CD4-positive, alpha-beta T cell treated with Interleukin-6 at 100 ng/mL for 8 hours (primary cell): ENCODE data around the gene HAUS8.
"Not testable (repeated sequence)": the region's sequence is repeated elsewhere in the genome, so short reads cannot be mapped to it uniquely, and the experiment has no call there.

Source experiments
- DNase-seq: peaks from one replicate; pipeline ENCODE4 v3.0.0-alpha.2; 2020; ENCODE audit warnings: mixed read lengths, low spot score

The HAUS8 gene

DNA sequence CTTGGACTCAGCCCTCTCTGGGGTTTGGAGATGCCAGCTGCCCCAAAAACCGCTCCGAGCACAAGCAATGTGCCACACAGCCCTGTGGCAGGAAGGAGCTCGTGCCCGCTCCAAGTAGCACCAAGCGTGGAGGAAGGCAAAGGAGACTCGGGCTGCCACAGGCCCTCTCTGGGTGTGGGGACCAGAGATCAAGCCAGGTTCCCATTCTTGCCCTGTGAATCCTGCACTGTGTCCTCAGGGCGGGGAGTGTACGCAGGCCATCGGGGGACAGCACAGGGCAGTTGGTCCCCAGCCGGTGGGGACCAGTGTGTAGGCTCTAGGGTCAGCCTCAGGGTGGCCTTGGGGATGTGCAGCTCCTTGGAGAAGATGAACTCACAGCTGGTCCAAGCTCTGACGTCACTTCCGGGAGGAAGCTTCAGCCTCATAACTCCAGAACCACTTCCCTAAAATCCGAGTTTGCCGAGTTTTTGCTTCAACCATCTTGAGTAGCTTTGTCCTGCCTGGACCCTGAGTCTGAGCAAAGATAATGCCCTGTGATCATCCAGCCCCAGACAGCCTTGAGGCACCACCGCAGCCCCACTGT lies 39.3 kb downstream of the HAUS8 start:
- no peak for DNase-seq

DNA sequence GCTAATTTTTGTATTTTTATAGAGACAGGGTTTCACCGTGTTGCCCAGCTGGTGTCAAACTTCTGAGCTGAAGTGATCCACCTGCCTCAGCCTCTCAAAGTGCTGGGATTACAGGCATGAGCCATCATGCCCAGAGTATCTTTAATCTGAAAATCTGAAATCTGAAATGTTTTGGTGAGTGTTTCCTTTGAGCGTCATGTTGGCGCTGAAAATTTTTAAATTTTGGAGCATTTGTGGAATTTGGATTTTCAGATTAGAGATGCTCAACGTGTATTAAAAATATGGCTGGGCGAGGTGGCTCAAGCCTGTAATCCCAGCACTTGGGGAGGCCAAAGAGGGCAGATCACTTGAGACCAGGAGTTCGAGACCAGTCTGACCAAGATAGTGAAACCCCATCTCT lies 43.5 kb downstream of the HAUS8 start:
- DNase-seq: no peak

DNA sequence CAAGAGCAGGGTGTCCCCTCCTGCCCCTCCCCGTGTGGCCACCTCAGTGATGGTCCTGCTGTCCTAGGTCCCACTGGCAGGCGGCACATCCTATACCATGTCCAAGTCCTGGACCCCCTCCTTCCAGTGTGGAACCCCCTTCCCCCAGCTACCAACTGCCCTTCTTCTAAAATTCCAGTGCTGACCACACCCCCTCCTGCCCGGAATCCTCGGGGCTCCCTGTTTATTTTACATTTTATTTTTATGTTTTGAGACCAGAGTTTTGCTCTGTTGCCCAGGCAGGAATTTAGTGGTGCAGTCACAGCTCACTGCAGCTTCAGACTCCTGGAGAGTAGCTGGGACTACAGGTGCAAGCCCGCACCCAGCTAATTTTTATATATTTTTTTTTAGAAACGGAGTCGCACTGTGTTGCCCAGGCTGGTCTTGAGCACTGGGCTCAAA lies 47.7 kb downstream of the HAUS8 start:
- no peak for DNase-seq

DNA sequence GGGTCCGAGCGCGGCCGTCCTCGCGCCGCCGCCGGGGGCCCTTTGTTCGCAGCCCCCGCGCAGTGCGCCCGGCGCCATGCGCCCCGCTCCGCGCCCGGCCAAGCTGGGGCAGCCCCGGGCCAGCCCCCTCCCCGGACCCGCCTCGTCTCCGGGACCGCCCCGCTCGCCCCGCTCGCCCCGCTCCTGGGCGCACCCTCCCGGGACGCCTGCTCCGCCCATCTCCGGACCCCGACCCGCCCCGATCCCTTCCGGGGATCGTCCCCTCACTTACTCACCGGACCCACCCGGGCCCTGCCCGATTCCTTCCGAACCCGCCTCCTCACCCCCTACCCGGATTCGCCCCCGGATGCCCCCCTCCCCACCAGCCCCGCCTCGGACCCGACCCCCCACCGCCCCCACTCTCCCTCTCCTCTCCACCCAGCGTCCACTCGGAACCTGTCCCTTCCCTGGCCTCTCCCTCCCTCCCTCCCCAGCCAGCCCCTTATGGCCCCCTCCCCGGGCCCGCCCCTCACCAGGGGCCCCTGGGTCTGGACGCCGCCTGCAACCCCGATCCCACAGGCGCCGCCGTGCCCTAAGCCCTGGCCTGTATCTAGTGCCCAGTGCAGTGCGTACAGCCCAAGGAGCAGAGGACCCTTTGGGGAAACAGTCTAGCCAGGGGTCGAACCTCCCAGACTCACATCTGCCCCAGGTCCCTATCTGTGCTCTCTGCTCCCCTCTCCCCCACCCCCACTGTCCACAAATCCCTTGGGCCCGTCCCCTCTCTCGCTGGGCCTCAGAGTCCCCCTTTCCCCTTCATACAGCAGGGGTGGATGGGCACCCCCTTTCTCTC lies 48.3 kb downstream of the HAUS8 start, which contains the start of gene CPAMD8:
CPAMD8 (minus strand) TSS at position 105 of the 829 bp plus-strand sequence. CDS start 168 bp downstream, outside the sequence.
- no peak for DNase-seq

DNA sequence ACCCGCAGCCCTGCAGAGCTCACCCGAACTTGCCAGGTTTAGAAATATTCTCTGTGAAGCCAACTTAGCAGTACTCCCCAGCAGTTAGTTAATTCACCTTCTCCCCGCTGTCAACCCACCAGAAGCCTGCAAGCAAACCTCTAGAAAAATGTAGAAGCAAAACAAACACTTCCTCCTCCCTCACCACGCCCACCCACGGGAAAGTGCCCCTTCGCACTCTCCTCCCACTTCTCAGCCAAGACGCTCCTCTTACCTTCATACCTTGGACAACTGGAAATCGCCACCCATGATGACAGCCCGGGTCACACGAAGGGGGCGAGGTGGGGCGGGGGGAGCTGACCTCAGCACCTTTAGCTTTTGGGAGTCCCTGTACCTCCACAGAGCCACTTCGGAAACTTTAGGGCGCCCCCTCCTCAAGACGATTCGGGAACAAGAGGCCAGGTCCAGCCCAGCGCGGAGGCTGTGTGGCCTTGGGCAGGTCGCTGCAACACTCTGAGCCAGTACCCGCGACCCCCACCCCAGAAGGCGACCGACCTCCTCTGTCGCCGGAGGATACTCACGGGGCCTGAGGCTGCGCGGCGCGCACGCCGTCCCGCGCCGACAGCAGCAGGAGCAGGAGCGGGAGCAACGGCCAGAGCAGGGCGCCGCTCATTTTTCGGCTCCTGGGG lies 49.1 kb downstream of the HAUS8 start:
- no peak for DNase-seq

DNA sequence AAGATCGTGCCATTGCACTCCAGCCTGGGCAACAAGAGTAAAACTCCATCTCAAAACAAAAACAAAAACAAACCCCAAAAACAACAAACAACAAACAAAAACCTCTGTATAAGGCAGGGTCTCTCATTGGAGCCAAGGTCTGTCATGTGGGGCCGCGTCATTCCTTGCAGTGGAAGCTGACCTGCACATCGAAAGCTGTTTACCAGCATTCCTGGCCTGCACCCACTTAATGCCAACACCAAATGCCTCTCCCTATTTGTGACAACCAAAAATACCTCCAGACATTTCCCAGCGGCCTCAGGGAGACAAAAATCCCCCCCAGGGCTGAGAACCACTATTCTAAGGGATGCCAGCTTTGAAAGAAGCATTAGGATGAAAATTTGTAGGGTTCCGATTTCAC lies 49.9 kb downstream of the HAUS8 start:
- no peak for DNase-seq

DNA sequence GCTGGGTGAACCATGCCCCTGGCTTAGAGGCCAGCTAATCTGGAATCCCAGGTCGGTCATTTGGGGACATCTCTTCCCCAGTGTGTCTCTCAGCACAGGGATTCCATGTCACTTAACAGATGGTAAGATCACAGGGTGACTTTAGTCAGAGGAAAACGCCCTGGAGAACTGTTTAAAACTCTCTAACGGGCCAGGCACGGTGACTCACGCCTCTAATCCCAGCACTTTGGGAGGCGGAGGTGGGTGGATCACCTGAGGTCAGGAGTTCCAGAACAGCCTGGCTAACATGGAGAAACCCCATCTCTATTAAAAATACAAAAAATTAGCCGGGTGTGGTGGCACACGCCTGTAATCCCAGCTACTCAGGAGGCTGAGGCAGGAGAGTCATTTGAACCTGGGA lies 50.3 kb downstream of the HAUS8 start:
- DNase-seq: not testable (repeated sequence)

DNA sequence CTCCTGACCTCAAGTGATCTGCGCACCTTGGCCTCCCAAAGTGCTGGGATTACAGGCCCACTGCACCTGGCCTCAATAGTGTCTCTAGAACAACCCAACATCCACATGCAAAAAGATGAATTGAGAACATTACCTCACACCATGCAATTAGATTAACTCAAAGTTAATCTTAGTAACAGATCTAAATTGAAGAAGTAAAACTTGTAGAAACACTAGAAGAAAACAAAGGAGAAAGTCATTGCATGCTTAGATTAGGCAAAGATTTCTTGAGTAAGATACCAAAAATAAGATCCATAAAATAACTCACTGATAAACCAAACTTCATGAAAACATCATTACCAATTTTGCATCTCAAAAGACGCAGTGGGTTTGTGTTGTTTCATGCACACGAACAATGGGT lies 51.4 kb downstream of the HAUS8 start:
- DNase-seq: no peak

DNA sequence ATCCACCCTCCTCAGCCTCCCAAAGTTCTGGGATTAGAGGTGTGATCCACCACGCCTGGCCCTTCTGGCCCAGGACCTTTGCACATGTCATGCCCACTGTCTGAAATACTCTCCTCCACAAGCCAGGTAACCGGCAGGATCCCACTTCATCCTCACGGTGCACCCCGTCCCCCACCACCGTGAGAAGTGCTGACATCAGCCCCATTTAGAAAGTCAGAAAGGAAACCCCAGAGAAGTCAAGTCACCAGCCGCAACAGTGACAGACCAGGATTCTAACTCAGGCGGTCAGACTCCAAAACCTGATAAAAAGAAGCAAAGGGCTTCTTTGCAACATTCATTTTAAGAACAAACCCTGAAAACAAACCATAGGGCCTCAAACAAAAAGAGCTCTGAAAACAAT lies 52.5 kb downstream of the HAUS8 start:
- no peak for DNase-seq

DNA sequence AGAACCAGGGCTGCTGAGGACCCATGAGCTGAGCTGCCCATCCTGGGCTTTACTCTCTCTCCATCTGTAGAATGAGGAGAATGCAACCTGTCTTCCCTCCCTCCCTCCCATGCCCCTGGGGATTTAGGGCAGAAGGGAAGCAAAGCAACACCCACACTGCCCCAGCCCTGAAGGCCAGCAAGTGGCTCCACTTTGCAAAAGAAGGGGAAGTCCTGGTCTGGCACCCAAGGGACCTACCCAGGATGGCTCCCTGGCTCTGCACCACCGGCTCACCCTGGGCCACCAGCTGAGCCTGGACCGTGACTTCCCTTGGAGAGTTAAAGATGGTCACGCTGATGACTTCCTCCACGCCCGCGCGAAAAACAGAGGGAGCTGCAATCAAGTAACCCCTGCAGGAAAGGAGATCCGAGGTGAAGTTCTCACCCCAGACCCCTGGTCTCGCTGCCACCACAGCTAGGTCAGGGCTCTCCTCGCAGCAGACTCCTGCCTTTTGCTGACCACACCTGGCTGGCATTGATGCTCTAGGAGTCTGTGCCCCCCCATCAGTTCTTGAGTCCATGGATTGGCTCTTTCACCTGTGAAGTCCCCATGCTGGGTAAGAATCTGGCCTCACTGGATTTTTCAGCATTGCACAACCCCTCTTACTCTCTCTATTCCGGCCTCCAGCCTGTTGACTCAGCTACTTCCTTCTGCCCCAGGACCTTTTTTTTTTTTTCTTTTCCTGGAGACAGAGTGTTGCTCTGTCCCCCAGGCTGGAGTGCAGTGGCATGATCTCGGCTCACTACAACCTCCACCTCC lies 53.3 kb downstream of the HAUS8 start:
- DNase-seq: no peak

DNA sequence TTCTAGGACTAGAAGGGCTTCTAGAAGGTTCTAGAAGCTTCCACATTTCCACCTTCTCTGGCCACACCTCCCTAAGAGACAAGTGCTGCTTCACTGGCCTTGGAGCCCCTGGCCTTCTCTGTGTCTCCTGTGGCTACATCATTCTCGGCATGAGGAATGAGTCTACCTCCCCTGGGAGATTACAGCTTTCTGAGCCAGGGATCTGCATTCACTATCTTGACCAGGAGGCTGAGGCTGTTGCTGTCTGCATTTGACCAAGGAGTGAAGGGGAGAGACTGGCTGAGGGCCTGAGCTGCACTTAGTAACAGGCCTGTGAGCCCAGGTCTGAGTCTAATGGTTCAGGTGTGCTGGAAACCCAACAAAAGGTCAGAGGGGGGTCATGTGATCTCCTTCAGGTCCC lies 53.9 kb downstream of the HAUS8 start:
- DNase-seq: no peak

DNA sequence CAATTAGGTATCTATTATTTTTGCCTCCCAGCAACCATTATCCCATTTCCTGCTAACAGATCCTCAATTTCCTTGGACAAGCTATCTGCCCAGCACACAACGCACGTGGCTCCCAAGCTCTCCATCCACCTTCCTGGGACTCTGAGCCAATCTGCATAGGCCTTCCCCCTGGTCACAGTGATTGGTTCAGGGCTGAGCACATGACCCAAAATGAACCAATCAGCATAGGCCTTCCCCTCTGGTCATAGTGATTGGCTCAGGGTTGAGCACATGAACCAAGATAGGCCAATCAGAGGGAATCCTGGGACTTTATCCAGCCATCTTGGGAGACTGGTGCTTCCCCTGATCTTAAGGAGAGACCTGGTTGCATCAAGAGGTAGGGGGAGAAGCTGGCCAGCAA lies 54.4 kb downstream of the HAUS8 start:
- DNase-seq: no peak

DNA sequence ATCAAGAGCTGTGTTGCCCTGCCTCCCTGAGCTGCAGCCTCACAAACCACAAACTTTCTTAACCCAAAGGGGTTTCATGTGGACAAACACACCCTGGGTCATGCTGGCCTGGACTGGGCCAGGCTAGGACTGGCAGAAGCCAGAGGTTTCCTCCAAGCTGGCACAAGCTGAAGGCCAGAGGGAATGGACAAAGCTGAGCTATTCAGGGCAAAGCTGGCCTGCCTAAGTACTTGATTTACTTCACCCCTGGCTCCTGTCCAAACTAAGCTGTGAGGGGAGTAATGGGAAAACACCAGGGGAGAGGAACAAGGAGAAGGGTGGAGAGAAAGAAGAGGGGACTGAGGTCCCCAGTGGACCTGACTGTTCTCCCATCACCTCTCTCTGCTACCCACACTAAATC lies 54.9 kb downstream of the HAUS8 start:
- DNase-seq: no peak

DNA sequence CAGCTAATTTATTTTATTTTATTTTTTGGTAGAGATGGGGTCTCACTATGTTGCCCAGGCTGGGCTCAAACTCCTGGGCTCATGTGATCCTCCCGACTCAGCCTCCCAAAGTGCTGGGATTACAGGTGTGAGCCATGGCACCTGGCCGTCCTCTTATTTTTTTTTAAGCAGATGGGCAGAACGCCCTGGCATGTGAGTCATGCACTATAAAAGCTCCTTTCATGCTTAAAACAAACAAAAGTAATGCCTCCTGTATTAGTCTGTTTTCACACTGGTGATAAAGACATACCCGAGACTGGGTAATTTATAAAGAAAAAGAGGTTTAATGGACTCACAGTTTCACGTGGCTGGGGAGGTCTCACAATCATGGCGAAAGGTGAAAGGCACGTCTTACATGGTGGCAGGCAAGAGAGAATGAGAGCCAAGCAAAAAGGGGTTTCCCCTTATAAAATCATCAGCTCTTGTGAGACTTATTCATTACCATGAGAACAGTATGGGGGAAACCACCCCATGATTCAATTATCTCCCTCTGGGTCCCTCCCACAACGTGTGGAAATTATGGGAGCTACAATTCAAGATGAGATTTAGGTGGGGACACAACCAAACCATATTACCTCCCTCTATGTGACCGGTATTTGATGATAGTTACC lies 60.9 kb downstream of the HAUS8 start:
- not testable (repeated sequence) for DNase-seq

DNA sequence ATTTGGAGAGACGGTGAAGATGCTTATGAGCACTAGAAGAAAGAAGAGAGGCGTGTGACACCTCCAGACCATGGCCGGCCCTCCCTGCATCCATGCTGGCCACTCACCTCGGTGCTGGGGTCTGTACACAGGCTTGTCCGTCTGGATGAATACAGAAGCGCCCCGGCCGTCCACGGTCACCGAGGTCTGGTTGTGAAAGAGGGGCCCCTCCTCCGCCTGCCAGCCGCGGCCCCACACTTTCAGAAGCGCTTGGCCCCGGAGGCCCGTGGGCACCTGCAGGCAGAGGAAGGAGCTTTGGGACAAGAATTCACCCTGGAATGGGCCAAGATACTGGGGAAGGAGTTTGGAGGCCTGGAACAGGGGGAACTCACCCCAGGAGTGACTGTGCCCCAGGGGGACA lies 63.8 kb downstream of the HAUS8 start:
- no peak for DNase-seq

DNA sequence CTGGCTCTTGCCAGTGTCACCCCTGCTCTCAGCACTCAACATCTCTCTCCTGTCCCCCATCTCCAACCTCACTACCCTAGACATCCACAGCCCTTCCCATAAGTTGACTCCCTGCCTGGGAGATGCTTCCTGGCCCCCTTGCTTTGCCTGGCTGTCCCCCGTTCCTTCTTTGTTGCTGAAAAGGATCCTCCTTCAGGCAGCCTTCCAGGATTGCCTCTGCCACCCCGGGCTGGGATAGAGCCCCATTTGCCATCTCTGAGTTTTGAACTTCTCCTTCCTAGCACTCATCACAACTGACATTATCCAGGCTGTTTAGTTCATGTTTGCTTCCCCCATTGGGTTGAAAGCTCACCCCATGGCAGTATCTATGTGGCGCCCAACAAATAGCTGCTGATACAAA lies 68.7 kb downstream of the HAUS8 start:
- no peak for DNase-seq

DNA sequence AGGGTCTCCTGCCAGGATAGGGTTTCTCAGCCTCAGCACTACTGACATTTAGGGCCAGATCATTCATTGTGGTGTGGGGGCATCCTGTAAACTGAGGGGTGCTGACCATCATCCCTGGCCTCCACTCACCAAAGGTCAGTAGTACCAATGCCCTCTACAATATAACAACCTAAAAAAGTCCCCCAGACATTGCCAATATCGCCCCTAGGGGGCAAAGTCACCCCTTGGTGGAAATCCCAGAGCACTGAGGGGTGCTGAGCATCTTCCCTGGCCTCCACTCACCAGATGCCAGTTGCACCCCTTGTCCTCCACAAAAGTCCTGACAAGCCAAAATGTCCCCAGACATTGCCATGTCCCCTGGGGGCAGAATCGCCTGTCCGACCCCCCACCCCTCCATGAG lies 70.3 kb downstream of the HAUS8 start:
- DNase-seq: no peak

DNA sequence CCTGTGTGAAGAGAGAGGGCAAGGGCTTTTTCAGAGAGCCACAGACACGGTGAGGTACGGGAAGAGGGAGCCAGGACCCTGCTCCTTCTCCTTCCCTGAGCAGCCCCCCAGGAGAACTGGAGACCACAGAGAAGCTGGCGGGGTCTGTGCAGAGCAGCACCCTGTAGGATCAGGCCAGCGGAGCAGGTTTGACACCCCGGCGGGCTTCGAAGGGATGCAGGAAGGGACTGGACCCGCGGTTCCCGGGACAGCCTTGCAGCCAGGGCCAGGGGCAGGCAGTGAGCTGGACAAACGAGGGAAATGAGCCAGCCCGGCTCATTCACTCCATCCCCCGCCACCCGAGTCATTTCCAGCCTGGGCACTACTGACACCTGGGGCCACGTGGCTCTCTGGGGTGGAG lies 70.9 kb downstream of the HAUS8 start:
- DNase-seq: no peak

DNA sequence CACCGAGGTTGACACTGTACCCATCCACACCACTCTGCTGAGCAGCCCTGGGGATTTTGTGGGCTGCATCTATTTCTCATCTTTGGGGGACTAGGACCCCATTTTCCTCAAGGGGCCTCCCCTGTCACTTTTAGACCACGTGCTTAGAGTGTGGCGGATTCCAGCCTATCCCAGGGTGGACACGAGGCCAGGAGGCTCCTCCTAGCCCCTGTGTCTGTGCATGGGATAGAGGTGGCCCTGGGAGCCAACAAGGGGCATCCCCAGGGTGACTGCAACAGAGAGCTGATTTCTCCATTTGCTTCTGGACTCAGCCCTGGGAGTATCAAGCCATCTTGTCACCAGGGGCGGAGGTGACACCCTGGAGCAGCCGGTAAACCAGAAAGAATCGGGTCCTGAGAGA lies 72.8 kb downstream of the HAUS8 start:
- no peak for DNase-seq

DNA sequence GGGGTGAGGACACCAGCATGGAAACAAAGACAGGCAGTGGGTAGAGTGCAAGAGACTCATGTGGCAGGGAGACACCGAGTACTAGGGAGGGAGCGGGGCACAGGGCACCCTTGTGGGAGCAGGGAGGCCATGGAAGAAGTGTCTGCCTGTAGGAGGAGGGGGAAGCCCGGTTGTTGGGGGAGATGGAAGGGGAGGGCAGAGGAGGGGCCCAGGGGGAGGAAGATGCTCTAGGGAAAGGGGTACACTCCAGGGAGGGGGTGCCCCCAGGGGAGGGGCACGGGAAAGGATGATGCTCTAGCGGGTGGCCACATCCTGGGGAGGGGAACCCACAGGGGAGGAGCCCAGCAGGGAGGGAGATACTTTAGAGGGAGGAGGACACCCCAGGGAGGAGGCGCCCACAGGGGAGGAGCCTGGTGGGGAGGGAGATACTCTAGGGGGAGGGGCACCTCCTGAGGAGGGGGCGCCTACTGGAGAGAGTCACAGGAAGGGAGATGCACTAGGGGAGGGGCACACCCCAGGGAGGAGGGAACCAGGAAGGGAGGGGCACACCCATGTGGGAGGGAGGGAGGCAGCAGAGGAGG lies 73.6 kb downstream of the HAUS8 start:
- DNase-seq: peak; percentile 79
